HG03378 (cell line): ENCODE measurements around the gene GTF3C5.
"Not testable (repeated sequence)": the region's sequence is repeated elsewhere in the genome, so short reads cannot be mapped to it uniquely, and the experiment has no call there.

Experiments used
- ATAC-seq: cut with Tn5 transposase; IDR thresholded peaks from one replicate; pipeline ENCODE4 v1.9.1; 2021; ENCODE audit warnings: mild to moderate bottlenecking, moderate library complexity; ENCODE audit not compliant: unreplicated experiment

GTF3C5 gene

DNA sequence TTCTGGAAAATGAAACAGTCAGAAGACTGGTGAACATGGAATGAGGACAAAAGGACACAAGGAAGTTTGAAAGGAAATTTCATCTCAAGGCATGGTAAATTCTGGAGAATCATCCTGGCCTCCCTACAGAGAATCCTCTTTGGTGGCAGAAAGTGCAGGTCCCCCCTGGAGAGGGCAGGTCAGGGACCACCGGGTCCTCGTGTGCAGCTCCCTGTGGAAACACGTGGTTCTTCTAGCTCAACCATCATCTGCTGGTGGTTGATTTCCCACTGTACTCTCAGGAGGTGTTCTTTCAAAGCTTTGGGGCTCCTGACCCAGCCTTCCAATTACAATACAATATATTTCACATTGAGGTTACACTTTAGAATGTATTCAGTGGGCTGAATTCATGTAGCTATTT lies 2.6 kb upstream of the GTF3C5 start:
- no peak for ATAC-seq

DNA sequence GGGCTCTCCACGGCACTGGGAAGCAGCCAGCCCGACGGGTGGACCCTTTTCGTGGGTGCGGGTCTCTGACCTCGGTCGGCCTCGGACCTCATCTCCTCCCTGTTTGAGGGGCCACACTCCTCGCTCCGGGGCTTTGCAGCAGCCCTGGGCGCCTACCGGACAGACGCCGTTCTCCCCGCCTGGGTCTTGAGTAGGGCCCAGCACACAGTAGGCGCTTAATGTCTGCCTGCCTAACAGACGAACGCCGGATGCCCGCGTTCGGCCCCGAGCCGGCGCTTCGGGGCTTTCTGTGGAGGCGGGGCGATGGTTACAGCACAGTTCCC lies 842 bp upstream of the GTF3C5 start:
- no peak for ATAC-seq

DNA sequence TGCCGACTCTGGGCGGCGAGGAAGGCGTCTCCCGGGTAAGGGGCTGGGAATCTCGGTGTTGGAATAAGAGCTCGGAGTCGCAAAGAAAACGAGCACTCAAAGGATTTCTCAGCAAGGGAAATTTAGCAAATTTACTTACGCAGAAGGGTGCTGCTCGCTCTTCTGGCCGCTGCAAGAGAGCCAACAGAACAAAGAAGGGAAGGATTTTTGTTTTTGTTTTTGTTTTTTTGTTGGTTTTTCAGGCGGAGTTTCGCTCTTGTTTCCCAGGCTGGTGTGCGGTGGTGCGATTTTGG lies 279 bp downstream of the GTF3C5 start:
- no peak for ATAC-seq

DNA sequence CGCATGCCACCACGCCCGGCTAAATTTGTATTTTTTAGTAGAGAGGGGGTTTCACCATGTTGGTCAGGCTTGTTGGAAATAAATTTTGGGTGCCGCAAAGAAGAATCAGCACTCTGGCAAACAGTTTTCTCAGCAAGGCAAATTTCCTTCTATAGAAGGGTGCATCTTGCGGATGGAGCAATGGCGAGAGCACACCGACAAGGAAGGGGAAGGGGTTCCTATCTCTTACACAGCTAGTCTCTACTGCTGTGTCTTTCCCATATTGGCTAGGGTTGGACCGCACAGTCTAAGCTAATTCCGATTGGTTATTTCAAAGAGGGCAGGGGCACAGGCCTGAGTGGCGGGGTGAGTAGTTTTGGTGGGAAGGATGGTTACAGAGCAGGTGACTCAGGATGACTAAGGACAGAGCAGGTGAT lies 707 bp downstream of the GTF3C5 start:
- no peak for ATAC-seq

DNA sequence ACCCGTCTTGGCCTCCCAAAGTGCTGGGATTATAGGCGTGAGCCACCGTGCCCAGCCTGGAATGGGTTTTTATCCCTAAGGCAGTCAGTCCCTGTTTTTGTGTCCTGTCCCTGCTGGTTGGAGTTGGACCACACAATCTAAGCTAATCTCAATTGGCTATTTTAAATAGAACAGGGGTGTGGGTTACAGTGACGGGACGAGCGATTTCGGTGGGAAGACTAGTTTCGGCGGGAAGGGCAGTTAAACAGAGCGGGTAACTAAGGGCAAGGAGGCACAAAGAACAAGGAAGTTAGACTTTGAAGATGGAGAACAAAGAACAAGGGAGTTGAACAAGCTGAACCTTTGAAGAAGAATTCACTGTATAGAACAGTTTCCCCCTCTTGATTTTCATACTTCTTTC lies 1.4 kb downstream of the GTF3C5 start:
- ATAC-seq, result no peak

DNA sequence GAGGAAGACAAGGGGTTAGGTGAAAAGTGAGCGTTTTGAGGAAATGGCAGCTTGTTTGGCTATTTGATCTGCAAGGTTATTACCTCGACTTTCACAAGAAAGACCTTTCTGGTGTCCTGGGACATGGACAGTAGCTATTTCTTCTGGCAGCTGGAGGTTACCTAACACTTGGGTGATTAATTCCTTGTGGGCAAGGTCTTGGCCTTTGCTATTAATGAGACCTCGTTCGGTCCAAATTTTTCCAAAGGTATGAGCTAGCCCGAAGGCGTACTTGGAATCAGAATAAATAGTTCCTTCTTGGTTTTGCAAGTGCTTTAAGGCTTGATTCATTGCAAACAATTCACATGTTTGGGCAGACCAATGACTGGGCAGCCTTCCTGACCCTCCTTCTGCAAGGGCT lies 4.9 kb downstream of the GTF3C5 start:
- no peak for ATAC-seq

DNA sequence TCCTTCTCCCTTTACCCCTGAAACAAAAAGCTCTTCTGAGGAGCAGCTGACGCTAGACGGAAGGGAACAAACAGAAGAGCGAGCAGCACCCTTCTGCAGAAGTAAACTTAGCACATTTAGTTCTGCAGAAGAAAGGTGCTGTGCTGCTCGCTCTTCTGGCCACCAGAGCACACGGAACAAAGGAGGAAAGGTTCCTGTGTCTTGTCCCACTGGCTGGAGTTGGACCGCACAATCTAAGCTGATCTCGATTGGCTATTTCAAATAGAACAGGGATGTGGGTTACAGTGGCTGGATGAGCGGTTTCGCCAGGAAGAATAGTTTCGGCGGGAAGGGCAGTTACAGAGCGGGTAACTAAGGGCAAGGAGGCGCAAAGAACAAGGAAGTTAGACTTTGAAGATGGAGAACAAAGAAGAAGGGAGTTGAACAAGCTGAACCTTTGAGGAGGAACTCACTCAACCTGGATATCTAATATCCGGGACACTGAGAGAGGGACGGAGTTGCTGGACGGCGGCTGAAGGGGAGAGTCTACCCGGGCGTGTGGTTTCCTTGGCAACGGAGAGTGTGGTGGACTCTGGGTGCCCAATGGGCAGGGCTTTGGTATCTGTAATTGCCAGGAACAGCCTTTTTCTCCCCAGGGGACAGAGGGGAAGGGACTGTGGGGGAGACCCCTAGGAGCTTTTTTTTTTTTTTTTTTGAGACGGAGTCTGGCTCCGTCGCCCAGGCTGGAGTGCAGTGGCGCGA lies 7.1 kb downstream of the GTF3C5 start:
- no peak for ATAC-seq

DNA sequence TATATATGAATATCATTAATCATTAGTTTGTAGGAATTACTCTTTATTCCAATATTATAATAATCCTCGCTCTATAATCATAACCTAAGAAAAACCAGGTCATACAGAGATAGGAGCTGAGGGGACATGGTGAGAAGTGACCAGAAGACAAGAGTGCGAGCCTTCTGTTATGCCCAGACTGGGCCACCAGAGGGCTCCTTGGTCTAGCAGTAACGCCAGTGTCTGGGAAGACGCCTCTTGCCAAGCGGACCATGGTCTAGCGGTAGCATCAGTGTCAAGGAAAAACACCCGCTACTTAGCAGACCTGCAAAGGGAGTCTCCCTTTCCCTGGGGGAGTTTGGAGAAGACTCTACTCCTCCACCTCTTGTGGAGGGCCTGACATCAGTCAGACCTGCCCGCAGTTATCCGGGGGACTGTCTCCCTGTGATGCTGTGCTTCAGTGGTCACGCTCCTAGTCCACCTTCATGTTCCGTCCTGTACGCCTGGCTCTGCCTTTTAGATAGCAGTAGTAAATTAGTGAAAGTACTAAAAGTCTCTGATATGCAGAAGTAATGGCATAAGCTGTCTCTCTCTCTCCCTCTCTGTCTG lies 10.2 kb downstream of the GTF3C5 start:
- ATAC-seq, result not testable (repeated sequence)

DNA sequence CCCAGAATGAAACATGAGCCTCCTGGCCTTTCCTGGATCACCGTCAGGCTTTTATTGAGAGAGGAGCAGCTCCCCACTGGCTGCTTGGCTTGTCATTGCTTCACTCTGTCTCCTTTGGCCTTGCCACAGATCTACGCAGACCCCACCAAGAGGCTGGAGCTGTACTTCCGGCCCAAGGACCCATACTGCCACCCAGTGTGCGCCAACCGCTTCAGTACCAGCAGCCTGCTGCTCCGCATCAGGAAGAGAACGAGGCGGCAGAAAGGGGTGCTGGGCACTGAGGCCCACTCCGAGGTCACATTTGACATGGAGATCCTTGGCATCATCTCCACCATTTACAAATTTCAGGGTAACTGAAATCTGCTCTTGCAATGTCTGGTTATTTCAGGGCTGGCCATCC lies 11.2 kb downstream of the GTF3C5 start:
- no peak for ATAC-seq

DNA sequence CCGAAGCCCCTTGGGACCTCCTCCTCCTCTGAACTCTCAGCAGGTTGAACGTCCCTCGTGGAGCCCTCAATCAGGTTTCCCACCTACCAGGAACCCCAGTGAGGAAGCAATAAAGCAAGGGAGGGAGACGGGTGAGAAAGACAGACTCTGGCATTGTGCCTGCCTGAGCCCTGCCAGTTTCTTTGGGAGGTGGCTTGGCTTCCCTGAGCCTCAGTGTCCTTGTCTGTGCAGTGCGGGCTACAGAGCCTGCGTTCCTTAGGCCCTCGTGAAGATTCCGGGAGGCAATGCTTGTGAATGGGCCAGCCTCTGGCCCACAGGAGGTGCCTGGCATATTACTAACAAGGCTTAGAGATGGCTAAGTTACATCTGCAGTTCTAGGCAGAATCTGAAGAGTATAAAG lies 11.9 kb downstream of the GTF3C5 start:
- ATAC-seq, result no peak

DNA sequence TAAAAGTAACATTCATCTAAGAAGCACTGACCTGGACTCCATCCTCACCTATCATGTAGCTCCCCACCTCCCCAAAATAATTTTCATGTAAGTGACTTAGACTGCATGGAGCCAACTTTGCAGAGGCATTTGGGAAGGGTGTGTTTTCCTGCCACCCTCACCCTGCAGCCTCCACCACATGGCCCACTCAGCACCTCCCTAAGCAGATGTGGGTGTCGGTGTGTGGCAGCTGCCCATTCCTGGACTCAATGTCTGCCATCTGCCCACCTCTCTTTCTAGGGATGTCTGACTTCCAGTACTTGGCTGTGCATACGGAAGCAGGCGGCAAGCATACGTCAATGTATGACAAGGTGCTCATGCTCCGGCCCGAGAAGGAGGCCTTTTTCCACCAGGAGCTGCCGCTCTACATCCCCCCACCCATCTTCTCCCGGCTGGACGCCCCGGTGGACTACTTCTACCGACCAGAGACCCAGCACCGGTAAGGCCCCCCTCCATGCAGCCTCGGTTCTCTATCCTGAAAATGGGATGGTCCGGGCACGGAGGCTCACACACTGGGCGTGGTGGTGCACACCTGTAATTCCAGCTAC lies 12.7 kb downstream of the GTF3C5 start:
- ATAC-seq, result no peak

DNA sequence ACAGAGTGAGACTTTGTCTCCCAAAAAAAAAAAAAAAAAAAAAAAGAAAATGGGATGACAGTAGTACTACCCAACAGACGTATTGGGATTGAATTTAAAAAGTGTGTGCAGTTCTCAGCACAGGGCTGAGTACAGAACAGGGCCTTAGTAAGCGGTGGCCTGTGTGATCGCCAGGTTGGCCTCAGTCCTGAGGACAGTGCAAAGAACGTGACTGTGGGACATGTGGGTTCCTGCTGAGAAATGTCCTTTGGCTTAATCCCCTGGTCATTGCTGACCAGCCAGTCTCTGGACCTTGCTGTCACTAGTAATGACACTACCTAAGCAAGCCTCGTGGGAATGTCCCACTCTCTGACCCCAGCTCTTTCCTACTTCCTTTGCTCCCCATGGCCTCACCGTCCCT lies 13.3 kb downstream of the GTF3C5 start:
- ATAC-seq, result no peak

DNA sequence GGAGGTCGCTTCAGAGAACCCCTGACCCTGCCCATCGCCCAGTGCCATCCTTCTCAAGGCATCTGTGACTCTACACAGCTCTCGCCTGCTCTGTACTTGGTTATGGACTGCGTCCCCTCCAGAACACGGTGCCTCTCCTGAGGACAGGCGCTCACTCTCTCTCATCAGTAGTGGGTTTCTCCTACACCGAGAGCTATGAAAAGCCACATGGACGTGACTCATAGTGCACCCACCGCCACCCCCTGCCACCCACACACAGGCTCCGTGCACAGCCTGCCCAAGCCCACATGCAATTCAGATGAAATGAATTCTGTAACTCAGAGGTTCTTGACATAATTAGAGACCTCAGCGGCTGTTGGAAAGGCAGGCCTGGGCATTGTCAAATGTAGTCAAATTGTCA lies 13.9 kb downstream of the GTF3C5 start:
- ATAC-seq, result no peak

DNA sequence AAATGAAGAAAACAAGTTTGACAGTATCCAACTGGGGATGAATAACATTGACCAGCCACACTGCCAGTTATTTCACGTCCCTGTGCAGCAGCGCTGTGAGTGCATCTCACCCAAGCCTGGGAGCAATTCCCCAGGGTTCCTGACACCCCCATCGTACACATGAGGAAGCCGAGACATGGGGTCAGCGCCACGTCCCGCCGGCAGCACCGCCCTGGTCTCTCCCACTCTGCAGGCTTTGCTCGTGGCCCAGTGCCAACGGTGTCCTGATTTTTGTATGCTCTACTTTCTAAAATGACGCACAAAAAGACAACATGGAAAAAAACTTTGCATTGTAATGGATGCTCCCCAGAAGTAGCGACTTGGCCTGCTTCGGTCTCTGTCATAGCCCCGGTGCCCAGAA lies 14.3 kb downstream of the GTF3C5 start:
- ATAC-seq, result no peak

DNA sequence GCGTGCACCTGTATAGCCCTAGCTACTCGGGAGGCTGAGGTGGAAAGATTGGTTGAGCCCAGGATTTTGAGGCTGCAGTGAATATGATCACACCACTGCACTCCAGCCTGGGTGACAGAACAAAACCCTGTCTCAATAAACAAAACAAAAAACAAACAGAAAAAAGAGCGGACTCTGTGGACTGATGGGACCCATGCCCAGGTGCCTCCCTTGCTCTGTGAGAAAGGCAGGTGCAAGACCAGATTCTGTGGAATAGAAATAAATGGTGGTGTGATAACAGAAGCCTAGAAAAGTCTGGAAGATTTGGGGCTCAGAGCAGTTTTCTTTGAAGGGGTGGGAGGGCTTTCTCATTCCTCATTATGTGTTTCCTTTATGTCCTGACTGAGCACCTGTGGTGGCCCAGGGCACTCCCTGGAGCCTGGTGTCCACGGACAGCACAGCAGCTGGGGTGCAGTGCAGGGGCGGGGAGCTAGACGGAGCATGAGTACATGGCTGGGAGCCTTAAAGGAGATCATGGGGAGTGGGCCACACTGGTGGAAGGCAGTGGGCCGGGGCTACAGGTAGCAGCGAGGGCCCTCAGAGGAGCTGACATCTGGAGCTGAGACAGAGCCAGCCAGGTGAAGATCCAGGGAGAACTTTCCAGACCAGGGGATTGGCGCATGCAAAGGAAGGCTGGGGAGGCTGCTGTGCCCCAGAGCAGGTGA lies 15.6 kb downstream of the GTF3C5 start:
- ATAC-seq, result no peak

DNA sequence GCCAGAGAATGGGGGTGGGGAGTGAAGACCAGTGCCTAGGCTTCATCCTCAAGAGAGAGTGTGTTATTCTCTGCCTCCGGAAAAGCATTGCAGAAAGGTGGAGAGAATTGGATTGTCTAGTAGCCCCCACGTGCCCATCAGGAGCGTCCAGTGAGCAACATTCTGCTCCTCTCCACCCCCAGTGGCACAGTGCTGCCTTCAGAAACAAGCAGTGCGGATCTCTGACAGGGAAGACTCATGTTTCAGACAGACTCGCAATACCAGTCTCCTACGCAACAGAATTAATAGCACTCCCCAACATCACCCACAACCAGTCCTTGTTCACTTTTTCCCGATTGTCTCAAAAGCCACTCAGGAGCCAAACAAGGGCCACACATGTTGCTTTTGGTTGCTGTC lies 16.1 kb downstream of the GTF3C5 start:
- no peak for ATAC-seq

DNA sequence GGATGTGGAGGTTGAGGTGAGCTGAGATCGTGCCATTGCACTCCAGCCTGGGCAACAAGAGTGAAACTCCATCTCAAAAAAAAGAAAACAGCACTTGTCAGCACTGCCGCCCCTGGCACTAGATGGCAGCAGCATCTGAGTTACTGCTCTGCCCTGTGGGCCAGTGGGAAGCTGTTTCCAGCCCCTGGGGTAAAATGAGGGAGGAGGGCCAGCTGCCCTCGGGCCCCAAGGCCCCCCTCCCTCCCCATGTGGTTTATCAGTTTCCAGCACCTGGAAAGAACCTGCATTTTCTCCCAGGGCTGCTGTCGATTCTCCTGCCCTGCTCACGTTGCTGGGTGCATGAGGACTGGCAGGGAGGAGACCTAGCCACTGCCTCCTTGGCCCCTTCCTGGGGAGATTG lies 17.8 kb downstream of the GTF3C5 start:
- ATAC-seq, result no peak

DNA sequence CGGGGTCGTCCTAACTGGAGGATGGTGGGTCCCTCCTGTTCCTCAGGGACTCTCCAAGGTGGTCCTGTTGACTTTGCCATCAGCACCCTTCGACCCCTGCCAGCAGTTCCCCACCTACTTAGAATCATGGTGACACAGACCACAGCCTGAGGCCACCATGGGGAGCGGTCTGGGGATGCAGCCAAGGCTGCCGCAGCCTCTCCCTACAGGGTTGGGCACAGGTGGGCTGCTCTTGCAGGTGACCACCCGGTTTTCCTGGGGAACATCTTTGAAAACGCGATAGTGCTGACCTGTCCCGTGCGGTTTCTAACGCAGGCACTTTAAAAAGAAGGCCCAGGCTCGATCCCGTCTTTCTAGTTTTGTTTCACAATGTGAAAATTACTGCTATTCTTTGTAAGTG lies 18.2 kb downstream of the GTF3C5 start:
- no peak for ATAC-seq

DNA sequence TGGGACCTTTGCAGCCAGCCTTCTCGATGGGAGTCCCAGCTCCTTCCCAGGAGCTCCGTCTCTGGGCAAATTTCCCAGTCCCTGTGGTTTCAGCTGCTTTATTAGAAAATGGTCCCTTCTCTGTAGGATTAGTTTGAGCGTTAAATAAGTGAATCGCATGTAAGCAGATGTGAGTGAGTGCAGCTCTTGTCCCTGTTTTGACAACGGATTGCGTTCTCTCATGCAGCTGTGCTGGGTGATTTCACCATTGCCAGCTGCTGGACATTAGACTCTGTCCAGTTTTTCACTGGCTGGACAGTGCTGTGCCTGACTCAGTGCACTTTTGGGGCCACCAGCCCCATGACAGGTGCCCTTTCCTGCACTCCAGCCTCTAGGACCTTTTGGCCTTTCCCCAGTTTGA lies 19.3 kb downstream of the GTF3C5 start:
- ATAC-seq, result no peak

DNA sequence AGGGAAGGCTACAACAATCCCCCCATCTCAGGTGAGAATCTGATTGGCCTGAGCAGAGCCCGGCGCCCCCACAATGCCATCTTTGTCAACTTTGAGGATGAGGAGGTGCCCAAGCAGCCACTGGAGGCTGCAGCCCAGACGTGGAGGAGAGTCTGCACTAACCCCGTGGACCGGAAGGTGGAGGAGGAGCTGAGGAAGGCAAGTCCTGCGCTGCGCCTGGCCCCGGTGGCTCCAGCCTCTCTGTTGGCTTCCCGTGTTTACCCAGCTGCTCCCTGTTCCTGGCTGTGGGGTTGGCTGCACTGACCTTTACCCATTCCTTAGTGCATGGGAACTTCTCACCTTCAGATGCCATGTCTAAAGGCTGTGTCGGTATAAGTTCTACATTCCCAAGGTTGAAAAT lies 20.0 kb downstream of the GTF3C5 start:
- ATAC-seq, result no peak

DNA sequence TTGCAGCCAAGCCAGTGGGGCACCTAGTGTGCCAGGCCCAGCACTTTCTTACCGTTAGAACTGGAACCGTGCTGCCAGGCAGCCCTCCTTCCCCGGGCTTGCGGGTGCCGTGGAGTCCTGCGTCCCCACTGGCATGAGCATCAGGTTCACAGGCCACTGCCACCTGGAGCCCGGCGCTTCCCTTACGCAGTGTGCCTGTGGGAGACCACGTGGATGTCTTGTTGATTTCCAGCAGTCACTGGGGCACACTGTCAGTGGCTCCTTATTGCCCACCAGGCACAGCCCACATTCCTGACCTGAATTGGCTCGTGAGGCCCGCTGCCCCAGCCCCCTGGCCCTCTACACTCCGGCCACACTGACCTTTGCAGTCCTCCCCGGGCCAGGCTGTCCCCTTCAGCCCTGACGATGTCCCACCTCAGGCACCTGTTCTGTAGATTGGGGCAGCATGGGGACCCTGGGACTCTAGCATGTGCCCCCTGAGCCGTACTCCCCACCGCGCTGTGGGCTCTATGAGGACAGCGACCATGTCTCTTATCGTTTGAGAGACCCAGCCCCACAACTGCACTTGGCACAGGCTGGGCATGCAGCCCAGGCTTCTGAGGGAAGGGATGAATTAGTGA lies 20.6 kb downstream of the GTF3C5 start:
- ATAC-seq, result no peak

DNA sequence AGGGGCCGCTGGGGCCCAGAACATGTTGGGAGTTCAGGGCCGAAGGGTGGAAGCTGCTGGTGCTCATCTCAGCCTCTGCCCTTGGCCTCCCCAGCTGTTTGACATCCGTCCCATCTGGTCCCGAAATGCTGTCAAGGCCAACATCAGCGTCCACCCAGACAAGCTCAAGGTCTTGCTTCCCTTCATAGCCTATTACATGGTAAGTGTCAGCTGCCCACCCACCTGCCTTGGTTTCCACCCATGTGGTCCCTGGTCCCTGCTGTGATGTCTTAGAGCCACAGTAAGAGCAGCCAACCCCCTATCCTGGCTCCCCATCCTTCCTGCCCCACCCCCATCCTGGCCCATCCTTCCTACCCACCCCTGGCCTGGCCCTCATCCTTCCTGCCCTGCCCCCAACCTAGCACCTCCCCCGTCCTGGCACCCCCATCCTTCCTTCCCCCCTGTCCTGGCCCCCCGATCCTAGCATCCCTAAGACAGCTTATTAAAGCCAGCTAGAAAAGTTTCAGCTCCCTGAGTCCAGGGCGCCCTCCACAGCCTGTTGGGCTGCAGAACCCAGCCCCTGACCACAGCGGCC lies 21.3 kb downstream of the GTF3C5 start:
- no peak for ATAC-seq
